T-helper 1 cell (primary cell): ENCODE measurements around the gene SLC5A1.

ENCODE experiments used
- DNase-seq, 5 donors: peaks; one replicate each; pipeline ENCODE4 v3.0.0-alpha.2; 2012 to 2020

SLC5A1 gene

GRCh38 chr22:32052244-32052643 is 9.2 kb downstream of the SLC5A1 start:
- no peak for DNase-seq

GRCh38 chr22:32052936-32053791 is 10.1 kb downstream of the SLC5A1 start:
- no peak for DNase-seq

- DNase-seq, result no peak
These were observed 12.0 kb downstream of the SLC5A1 start for GRCh38 chr22:32055069-32055468.

GRCh38 chr22:32058656-32059260 is 15.7 kb downstream of the SLC5A1 start:
- DNase-seq, result no peak

DNA sequence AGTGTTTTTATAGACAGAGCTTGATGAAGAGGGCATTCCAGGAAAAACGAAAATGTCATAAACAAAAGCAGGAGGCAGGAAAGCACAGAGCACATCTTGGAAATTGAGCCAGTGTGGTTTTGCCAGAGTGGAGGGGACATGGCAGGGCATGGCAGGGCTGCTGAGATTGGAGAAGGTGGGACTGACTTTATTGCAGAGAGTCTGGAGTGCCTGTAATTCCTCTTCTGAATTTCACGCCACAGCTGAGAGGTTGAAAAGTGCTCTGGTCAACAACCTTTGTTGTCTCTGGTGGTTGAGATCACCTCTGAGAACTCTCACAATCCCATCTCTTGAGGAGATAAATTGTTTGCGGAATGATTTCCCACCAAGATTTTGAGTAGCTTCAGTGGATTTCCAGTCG is 16.4 kb downstream of the SLC5A1 start:
- DNase-seq, result no peak

DNA sequence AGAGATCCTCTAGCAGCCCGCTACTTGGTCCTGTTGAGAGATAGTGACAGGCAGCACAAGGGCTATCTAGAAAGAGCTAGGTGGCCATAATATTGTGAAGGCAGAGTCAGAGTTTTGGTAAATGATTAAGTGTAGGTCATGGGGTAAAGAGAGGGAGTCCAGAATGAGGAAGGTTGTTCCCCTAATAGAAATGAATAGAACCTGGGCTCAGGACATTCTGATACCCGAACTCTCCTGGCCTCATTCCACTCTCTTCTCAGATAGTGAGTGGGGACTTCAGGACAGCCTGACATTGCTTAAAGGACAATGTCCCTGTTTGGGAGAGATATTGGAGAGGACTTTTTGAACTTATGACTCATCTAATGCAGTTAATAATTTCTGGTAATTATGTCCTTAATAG is 20.6 kb downstream of the SLC5A1 start:
- no peak for DNase-seq

GRCh38 chr22:32066820-32067219 is 23.8 kb downstream of the SLC5A1 start:
- no peak for DNase-seq

DNA sequence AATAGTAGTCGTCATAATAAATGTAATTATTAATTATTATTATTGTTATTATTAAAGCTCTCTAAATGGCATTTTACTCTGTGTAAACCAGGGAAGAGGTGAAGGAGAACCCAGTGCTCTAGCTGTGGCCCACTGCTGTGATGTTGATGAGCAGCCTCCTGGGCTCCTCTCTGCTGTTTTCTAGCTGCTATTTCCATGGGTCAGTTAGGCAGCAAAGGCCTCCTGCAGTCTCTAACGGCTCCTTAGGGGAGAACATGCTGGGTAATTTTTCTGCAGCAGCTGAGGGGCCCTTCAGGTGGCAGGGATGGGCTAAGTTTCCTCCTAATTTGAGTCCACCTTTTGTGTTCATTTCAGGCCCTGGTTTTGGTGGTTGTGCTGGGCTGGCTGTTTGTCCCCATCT is 24.6 kb downstream of the SLC5A1 start:
- no peak for DNase-seq

GRCh38 chr22:32069579-32070372 is 26.7 kb downstream of the SLC5A1 start:
- no peak for DNase-seq

GRCh38 chr22:32073262-32073661 is 30.2 kb downstream of the SLC5A1 start:
- DNase-seq, result no peak

DNA sequence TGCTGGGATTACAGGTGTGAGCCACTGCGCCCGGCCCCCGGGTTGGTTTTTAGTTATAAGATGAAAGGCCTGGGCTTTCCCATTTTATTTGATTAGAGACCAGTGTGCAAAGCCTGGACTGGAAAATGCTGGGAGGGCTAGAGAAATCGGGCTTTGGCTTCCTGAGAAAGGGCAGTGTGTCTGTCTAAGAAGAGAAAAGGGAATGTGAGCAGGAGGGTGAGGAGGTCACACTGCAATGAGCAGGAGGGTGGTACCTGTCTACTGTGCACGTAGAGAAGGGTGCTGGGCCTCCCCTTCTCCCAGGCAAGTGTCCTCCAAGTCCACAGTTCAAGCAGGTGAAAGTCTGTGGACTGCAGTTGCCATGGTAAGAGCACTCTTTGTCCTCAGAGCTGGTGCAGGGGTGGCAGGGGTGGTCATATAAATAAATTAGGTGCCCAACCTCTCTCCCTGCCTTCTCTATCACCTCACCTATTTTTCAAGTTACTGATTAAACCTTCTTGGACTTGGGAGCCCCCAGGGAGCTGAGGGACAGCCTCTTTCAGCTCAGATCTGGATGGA is 30.8 kb downstream of the SLC5A1 start:
- no peak for DNase-seq

DNA sequence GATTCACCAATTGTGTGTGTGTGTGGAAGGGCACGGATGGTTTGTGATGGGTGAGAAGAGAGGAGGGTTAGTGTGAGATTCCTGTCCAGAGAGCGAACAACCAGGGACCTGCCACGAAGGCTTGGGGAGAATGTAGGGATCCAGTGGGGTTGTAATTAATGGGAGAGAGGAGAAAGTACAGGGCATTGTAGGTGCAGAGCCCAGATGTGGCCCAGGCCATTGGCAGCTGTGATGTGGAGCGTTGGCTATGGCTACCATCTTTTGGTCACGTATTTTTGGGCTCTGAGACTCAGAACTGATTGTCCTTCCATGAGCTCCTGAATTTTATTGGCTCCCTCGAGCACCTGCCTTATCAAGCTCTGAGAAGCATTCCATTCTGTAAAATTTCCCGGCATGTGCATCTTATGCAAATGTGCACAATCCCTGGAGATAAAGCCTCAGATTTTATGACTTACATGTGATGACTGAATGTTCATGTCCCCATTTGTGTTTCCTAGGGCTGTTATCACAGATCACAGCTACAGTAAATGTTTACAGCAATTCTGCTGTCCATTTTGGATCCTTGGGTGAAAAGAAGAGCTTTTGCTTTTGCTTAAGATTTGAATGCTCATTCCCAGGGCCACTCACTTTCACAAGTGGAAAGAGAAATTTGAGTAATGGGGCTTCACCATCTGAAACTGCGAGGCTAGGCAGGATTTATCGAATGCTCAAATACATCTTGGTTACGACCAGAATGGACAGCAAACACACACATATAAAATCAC is 33.1 kb downstream of the SLC5A1 start:
- DNase-seq, result no peak

GRCh38 chr22:32076761-32077084 is 33.7 kb downstream of the SLC5A1 start:
- DNase-seq, result no peak

GRCh38 chr22:32077151-32077550 is 34.1 kb downstream of the SLC5A1 start:
- no peak for DNase-seq

GRCh38 chr22:32079130-32080089 is 36.3 kb downstream of the SLC5A1 start:
- no peak for DNase-seq

- peak in 2 of 5 donors; percentile 12 to 27 for DNase-seq
These were observed 37.8 kb downstream of the SLC5A1 start for GRCh38 chr22:32080904-32081303.

DNA sequence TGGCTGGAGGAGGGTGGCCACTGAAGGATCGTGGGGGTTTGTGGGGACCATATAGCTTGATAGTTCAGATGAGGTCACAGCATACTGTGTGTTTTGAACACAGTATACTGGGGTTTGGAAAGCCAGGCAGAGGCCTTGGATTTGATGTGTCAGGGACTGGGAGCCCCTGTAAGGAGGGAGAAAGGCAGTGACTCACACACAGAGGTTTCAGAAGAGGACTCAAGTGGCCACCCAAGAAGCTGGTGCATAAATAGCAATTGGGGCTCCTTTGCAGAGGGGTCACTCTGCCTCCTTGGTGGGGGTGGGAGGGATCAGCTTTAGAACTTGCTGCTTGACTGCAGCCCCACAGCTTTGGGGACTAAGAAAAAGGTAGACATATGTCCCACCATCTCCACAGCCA is 39.3 kb downstream of the SLC5A1 start:
- no peak for DNase-seq

GRCh38 chr22:32083000-32083399 is 39.9 kb downstream of the SLC5A1 start:
- no peak for DNase-seq

GRCh38 chr22:32083814-32084213 is 40.8 kb downstream of the SLC5A1 start:
- no peak for DNase-seq

- DNase-seq, result no peak
These were observed 45.0 kb downstream of the SLC5A1 start for GRCh38 chr22:32088084-32088483.

DNA sequence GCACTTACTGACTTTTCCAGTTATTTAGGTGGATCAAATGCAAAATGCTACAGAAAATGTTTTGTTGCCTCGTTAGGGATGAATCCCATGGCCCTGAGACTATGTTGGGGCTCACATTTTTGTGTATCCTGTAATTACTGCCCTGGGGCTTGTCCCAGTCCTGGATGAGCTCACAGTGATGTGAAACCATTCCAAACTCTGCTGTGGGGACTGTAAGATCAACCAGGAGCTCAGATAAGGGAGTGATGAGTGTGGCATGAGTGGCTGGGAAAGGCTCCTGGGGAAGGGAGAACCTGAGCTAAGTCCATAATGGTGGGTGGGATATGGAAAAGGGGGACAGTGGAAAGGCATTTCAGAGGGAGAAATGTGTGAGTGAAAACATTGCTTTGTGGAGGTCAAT is 54.0 kb downstream of the SLC5A1 start:
- DNase-seq, result no peak
